Loucy (cell line): Measurements from ENCODE around the gene RIN3.

Source experiments
- CTCF ChIP-seq: fragments of 200-600 bp; sonication (generic); conservative IDR thresholded peaks from 2 replicates; pipeline ENCODE4 v1.5.1; 2014; ENCODE audit warnings: mild to moderate bottlenecking, antibody characterized with exemption, low read length
- EZH2phosphoT487 ChIP-seq: fragments of 200-600 bp; IDR thresholded peaks from 2 replicates; pipeline ENCODE4 v1.6.1; 2018; ENCODE audit warnings: antibody characterized with exemption, mild to moderate bottlenecking, moderate library complexity, borderline replicate concordance

- TF ChIP-seq CTCF (no peak), EZH2phosphoT487 (no peak)
Measured at GRCh38 chr14:92711976-92712653, 198.5 kb downstream of the RIN3 start.
